HL-60 (cell line): ENCODE measurements around the gene PLAC8.
A peak's percentile ranks its signal among the peaks of the same experiment; 100 is the strongest.

Experiments used
- DNase-seq, 2 experiments: peaks; one replicate each; pipeline ENCODE4 v3.0.0-alpha.2; 2010 to 2020; ENCODE audit warnings: low read depth in 1 of 2, low spot score in 1 of 2
- H3K27ac ChIP-seq: fragments of 250-450 bp; sonication (Bioruptor Pico); replicated peaks from 2 replicates; pipeline ENCODE4 v1.5.1; 2020; ENCODE audit warnings: mild to moderate bottlenecking, moderate library complexity
- H3K27me3 ChIP-seq: fragments of 250-450 bp; sonication (Bioruptor Pico); 2 replicates; pipeline ENCODE4 v1.5.1; 2021; ENCODE audit warnings: mild to moderate bottlenecking, moderate library complexity; ENCODE audit not compliant: insufficient read depth, poor library complexity, severe bottlenecking
- H3K4me3 ChIP-seq: replicated peaks from 2 replicates; pipeline ENCODE4 v1.5.1; 2011; ENCODE audit warnings: mild to moderate bottlenecking, control low read depth, low read length; ENCODE audit not compliant: insufficient read depth
- CTCF ChIP-seq: IDR thresholded peaks from one replicate; pipeline ENCODE4 v1.5.1; 2011; ENCODE audit warnings: low read length, control low read depth, inconsistent platforms; ENCODE audit not compliant: insufficient read depth
- GABPA ChIP-seq: IDR thresholded peaks from 2 replicates; pipeline ENCODE4 v1.6.1; 2012; ENCODE audit warnings: low read depth
- POLR2AphosphoS5 ChIP-seq: IDR thresholded peaks from 2 replicates; pipeline ENCODE4 v1.6.1; 2012; ENCODE audit warnings: low read depth
- REST ChIP-seq: IDR thresholded peaks from 2 replicates; pipeline ENCODE4 v1.6.1; 2012; ENCODE audit warnings: low read depth; ENCODE audit not compliant: insufficient replicate concordance
- SPI1 ChIP-seq: IDR thresholded peaks from 2 replicates; pipeline ENCODE4 v1.6.1; 2012; ENCODE audit warnings: low read depth, mild to moderate bottlenecking, borderline replicate concordance

Gene PLAC8

DNA sequence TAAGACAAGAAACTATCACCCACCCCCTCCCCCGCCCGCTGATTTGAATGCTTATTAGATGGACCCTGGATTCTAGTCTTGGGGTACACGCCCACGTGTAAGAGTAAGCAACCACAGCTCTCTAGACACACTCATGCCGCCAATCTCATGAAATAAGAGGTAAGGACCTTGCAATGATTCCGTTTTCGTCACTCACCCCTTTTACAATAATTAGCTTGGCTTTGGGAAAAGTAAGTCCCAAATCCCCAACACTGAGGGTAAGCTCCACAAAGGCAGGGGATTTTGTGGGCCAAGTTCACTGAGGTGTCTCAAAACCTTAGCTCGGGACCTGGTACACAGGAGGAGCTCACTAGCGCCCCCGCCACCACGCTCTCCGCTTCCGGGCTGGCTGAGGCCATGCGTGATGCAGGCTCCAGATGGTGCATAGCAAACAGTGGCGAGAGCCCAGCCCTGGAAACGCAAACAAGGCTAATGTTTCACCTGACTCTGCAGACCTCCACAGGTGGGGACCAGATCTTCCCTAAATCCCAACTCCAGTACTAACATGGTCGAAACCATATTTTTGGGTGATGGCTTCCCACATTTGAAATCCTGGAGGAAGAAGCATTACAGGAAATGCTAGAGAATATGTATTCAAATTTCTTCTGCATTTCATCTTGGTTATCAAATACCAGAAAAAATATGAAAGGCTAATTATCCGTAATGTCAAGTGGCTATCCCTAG, 4.1 kb downstream of the PLAC8 start:
- no peaks in the 10 kb centered on the region for H3K27me3 ChIP-seq
- peak; percentile 82; the same call in 1 of the 2 replicates for TF ChIP-seq POLR2AphosphoS5
- TF ChIP-seq GABPA, result no peak
- no peak for TF ChIP-seq SPI1
- no peak for TF ChIP-seq REST
- TF ChIP-seq CTCF, result peak; percentile 91
- H3K4me3 ChIP-seq, result peak overlapping the region; percentile 48
- H3K27ac ChIP-seq, result peak overlapping the region; percentile 99
- peak; percentile 88 to 94 for DNase-seq

GRCh38 chr4:83109480-83110222, 4.9 kb downstream of the PLAC8 start:
- Histone ChIP-seq H3K27me3 (no peaks in the 10 kb centered on the region), H3K27ac (peak overlapping the region; percentile 99), H3K4me3 (peak overlapping the region; percentile 48)
- DNase-seq, result peak in 1 of 2 experiments; percentile 45
- TF ChIP-seq POLR2AphosphoS5, result 0 out of 2 replicates have a peak, but pooled peaks have one; percentile 53
- no peak for TF ChIP-seq CTCF
- TF ChIP-seq REST, result no peak

- no peaks in the 10 kb centered on the region for H3K27me3 ChIP-seq
- H3K27ac ChIP-seq, result peak overlapping the region; percentile 99
- no peak for TF ChIP-seq CTCF
- TF ChIP-seq REST, result no peak
- peak; percentile 59; the same call in 1 of the 2 replicates for TF ChIP-seq POLR2AphosphoS5
- DNase-seq, result no peak
- peak overlapping the region; percentile 48; the same call in 1 of the 2 replicates for H3K4me3 ChIP-seq
Observed at GRCh38 chr4:83108101-83108861, 6.2 kb downstream of the PLAC8 start.
